Bronchial smooth muscle cell (primary cell): ENCODE data around the gene TMEM30B. TPM values are rescaled to one million over a fixed set of nuclear protein-coding genes. Genes with fewer than 3 reads are reported as not detected.

Experiments
- total RNA-seq: library from RNA; depleted of rRNA; stranded (reverse); fragments of >200 nt; gene quantifications from 2 replicates; pipeline ENCODE4 v1.2.1, GENCODE V29; 2014

TMEM30B gene, protein sequence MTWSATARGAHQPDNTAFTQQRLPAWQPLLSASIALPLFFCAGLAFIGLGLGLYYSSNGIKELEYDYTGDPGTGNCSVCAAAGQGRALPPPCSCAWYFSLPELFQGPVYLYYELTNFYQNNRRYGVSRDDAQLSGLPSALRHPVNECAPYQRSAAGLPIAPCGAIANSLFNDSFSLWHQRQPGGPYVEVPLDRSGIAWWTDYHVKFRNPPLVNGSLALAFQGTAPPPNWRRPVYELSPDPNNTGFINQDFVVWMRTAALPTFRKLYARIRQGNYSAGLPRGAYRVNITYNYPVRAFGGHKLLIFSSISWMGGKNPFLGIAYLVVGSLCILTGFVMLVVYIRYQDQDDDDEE
- total RNA-seq, result 2.0 and 2.8 TPM in 2 replicates

DNA sequence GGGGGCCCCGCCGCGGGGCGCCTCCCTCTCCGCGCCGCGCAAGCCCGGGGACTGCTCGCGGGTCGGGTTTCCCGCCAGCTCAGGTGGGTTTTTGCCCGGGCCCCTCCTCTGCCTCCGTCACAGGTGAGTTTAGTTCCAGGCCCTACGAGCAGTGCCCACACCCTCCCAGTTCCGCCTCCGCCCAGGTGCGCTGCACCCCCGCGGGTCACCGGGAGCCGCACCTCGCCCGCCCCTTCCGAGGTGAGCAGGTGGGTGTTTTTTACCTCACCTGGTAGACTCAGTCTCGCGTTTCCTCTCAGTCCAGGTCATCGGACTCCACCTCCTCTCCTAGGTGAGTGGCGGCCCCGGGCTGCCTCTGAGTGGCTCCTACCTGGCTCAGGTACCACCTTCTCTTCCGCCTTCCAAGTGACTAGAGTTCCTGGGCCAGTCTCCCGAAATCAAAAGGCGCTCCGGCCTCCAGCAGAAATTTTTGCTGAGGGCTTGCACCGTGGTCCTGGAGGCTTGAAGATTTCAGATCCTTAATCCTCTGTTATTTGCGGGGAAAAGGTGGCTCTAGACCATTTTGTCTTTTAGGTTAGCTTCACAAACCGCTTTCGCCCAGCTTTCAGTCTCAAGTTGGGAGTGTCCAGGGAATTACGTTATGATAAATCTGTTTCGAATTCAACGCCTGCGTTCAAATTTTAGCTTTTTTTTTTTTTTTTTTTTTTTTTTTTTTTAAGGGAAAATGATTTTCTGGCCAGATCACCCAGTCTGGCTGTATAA is at the start of gene TMEM30B:
TSS of gene TMEM30B (minus strand) at position 153 of the 762 bp plus-strand sequence. CDS start 191 bp downstream, outside the sequence.

DNA sequence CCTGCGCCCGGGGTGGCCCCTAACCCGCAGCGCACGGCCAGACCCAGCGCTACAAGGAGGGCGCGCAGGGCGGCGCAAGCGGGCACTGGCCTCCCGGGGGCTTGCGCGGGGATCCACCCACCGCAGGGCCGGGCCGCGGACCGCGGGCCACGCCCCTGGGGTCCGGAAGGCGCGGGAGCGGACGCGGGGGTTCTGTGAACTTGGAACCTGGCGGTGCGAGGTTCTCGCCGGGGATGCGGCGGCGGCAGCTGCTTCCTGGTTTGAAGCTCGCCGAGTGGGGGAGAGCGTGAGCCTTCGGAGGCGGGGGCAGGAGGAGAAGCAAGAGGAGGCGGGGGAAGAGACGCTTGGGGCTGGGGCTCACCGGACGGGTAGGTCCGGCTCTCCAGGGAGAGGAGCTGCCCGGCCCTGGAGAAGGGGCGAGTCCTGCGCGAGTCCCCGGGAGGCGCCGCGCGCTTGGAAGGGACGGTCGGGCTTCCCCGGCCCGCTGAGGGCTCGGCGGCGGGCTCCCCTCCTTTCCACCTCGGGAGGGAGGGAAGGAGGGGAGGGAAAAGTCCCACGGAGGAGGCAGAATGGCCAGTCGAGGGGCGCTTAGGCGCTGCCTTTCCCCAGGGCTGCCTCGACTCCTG is 40.4 kb upstream of the TMEM30B start, which contains the start of gene PRKCH:
TSS of gene PRKCH (plus strand) at position 195 of the 626 bp plus-strand sequence. CDS start 523 bp downstream, outside the sequence.

Other genes starting within 250 kb of the TMEM30B start
- gene PRKCH, start 40.2 kb upstream of the TMEM30B start, total RNA-seq, result 3.2 and 4.1 TPM in 2 replicates